Left lung (tissue), 10 donors: Measurements from ENCODE around the gene ZBTB5. TPM values are rescaled to one million over a fixed set of nuclear protein-coding genes. Genes with fewer than 3 reads are reported as not detected.

Experiments
- ATAC-seq: fragments of 200-7000 bp; cut with Tn5 transposase; one replicate; pipeline ENCODE4 v1.9.1; 2020; ENCODE audit warnings: moderate library complexity
- DNase-seq, 4 donors: peaks; one replicate each; pipeline ENCODE4 v3.0.0-alpha.2; 2013 to 2020
- H3K27ac ChIP-seq, 2 donors: fragments of 200-600 bp; sonication (generic) in 1 of 2; one replicate each; pipeline versions ENCODE4 v1.5.0 to v1.8.0; 2020 to 2021
- H3K27me3 ChIP-seq, 2 donors: fragments of 200-600 bp; sonication (generic) in 1 of 2; one replicate each; pipeline versions ENCODE4 v1.5.0 to v1.8.0; 2020 to 2021
- H3K36me3 ChIP-seq, 2 donors: fragments of 200-600 bp; sonication (generic) in 1 of 2; one replicate each; pipeline versions ENCODE4 v1.5.0 to v1.8.0; 2020 to 2021
- H3K4me1 ChIP-seq, 2 donors: fragments of 200-600 bp; one replicate each; pipeline ENCODE4 v1.8.0; 2021
- H3K4me3 ChIP-seq, 2 donors: fragments of 200-600 bp; sonication (generic) in 1 of 2; one replicate each; pipeline versions ENCODE4 v1.5.0 to v1.8.0; 2020 to 2021; ENCODE audit warnings: mild to moderate bottlenecking in 1 of 2
- H3K9me3 ChIP-seq, 2 donors: fragments of 200-600 bp; sonication (generic) in 1 of 2; one replicate each; pipeline versions ENCODE4 v1.5.0 to v1.8.0; 2020 to 2021
- CTCF ChIP-seq, 2 donors: fragments of 200-600 bp; sonication (generic) in 1 of 2; IDR thresholded peaks; one replicate each; pipeline versions ENCODE4 v1.5.0 to v1.8.0; 2021; ENCODE audit warnings: antibody characterized with exemption in 2 of 2
- intact Hi-C, 2 donors: fragments of 100-400 bp; cut with DNase I; formaldehyde crosslinking; loops; one replicate each; pipeline versions ENCODE4 v1.11.2 to v1.14.2; 2022
- polyA plus RNA-seq, 6 donors: library from polyadenylated mRNA; unstranded; fragments of 120-200 nt; gene quantifications; one replicate each; pipeline ENCODE4 v1.2.1, GENCODE V29; 2013; ENCODE audit not compliant: insufficient read length in 6 of 6
- total RNA-seq, 2 donors: library from RNA; stranded (reverse); fragmentation: NEBNext Ultra II Directional; extraction: Animal tissue kit (Norgen Biotek cat#: 25700); gene quantifications; one replicate each; pipeline ENCODE4 v1.2.1, GENCODE V29; 2021
- donor health status: DM: no; HTN: yes; CAD: no.
- donor health status: DM: no; HTN: no; CAD: no.

Gene ZBTB5
- total and polyA plus RNA-seq, 8 donors = 7.5 to 28.5 (median 26.1) TPM

- H3K36me3 ChIP-seq = peaks cover 0 to 98% of the 10 kb centered on the region in 2 donors
- H3K4me1 ChIP-seq = peaks cover 0 to 5% of the 10 kb centered on the region in 2 donors
- no peak overlapping the region for H3K4me3 ChIP-seq
- TF ChIP-seq CTCF (IDR thresholded peaks at IDR 0.05) = no peak
- DNase-seq (no peak), ATAC-seq (no peak)
- H3K9me3 ChIP-seq = no peaks in the 10 kb centered on the region
- H3K27ac ChIP-seq = no peak overlapping the region
- no peaks in the 10 kb centered on the region for H3K27me3 ChIP-seq
- intact Hi-C loops = no loop called here
Measured at GRCh38 chr9:37437010-37437409, 28.2 kb downstream of the ZBTB5 start.

- DNase-seq = no peak
- Histone ChIP-seq H3K36me3 (peaks cover 0 to 96% of the 10 kb centered on the region in 2 donors), H3K27me3 (no peaks in the 10 kb centered on the region), H3K4me1 (peaks cover 0 to 5% of the 10 kb centered on the region in 2 donors), H3K9me3 (no peaks in the 10 kb centered on the region), H3K4me3 (no peak overlapping the region), H3K27ac (no peak overlapping the region)
- no peak for ATAC-seq
- intact Hi-C loops = no loop called here
- no peak for TF ChIP-seq CTCF (IDR thresholded peaks at IDR 0.05)
Measured at GRCh38 chr9:37436540-37436939, 28.7 kb downstream of the ZBTB5 start.

- Histone ChIP-seq H3K4me3 (no peak overlapping the region), H3K27me3 (no peaks in the 10 kb centered on the region), H3K36me3 (peaks cover 0 to 96% of the 10 kb centered on the region in 2 donors), H3K4me1 (peaks cover 0 to 5% of the 10 kb centered on the region in 2 donors), H3K27ac (no peak overlapping the region), H3K9me3 (no peaks in the 10 kb centered on the region)
- ATAC-seq = no peak
- no peak for TF ChIP-seq CTCF (IDR thresholded peaks at IDR 0.05)
- intact Hi-C loops = no loop called here
- DNase-seq = peak in 1 of 4 donors; percentile 59
Measured at GRCh38 chr9:37433867-37434371, 31.3 kb downstream of the ZBTB5 start.

- DNase-seq (no peak), ATAC-seq (no peak)
- no peak for TF ChIP-seq CTCF (IDR thresholded peaks at IDR 0.05)
- H3K27me3 ChIP-seq = no peaks in the 10 kb centered on the region
- H3K36me3 ChIP-seq = peaks cover 0 to 96% of the 10 kb centered on the region in 2 donors
- no peak overlapping the region for H3K27ac ChIP-seq
- peaks cover 0 to 5% of the 10 kb centered on the region in 2 donors for H3K4me1 ChIP-seq
- no peaks in the 10 kb centered on the region for H3K9me3 ChIP-seq
- no peak overlapping the region for H3K4me3 ChIP-seq
- intact Hi-C loops = no loop called here
Measured at GRCh38 chr9:37432020-37432419, 33.2 kb downstream of the ZBTB5 start.

- H3K4me3 ChIP-seq = no peak overlapping the region
- H3K27me3 ChIP-seq = no peaks in the 10 kb centered on the region
- intact Hi-C loops = no loop called here
- no peak for DNase-seq
- peak; percentile 68 for ATAC-seq
- no peaks in the 10 kb centered on the region for H3K9me3 ChIP-seq
- H3K27ac ChIP-seq = no peak overlapping the region
- H3K4me1 ChIP-seq = peaks cover 0 to 5% of the 10 kb centered on the region in 2 donors
- peaks cover 0 to 96% of the 10 kb centered on the region in 2 donors for H3K36me3 ChIP-seq
- TF ChIP-seq CTCF (IDR thresholded peaks at IDR 0.05) = no peak
Measured at GRCh38 chr9:37430841-37431597, 34.2 kb downstream of the ZBTB5 start.
